HG03442 (cell line): ENCODE measurements around the gene RFLNA.
"Not testable (repeated sequence)": the region's sequence is repeated elsewhere in the genome, so short reads cannot be mapped to it uniquely, and the experiment has no call there.

Experiments used
- ATAC-seq: cut with Tn5 transposase; IDR thresholded peaks from one replicate; pipeline ENCODE4 v1.9.1; 2021; ENCODE audit warnings: mild to moderate bottlenecking, moderate library complexity; ENCODE audit not compliant: unreplicated experiment

RFLNA gene

DNA sequence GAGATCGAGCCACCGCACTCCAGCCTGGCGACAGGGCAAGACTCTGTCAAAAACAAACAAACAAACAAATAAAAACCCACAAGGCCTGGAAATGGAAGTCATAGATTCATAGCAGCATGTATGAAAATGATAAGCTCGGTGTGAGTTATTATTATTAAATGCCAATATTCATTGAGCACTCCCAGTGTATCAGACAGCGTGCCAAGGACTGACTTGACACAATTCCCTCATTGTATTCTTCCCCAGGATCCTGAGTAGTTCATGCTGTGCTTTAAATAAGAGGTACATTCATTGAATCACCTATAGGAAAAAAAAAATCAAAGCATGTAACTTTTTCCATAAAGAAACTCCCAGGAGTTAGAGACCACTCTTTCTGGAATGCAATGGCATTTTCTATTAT, 12.6 kb upstream of the RFLNA start:
- no peak for ATAC-seq

DNA sequence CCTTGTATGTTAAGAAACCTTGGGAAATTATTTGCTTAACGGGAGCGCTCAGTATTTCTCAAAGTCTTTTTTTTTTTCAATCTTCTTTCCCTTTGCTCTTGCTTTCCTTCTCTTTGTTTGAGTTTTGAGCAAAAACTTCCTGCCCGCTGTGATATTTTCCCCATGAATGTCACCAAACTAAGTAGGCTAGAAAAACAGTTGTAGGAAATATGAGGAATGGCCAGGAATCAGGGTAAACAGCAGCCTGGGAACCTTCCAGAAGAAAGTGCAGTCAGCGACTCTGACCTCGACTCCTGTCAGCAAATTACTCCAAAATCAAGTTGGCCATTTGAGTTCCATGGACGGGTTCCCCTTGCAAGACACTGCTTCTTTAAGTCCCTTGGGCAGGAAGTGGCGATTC, 11.6 kb upstream of the RFLNA start:
- ATAC-seq: no peak

DNA sequence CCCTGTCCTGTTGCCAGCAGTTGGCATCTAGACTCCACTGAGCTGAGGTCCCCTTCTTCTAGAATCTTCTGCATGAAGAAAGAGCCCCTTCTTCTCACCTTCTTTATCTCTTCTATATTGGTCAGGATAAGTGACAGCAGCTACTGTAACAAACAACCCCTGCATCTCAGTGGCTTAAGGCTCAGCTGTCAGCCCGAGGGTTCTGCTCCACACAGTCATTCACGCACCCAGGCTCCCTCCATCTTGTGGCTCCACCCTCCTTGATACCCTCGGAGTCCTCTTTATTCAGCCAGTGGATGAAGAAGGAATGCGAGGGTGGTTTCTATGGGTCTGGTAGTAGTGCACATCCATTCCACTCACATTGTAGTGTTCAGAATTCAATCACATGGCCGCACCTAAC, 10.5 kb upstream of the RFLNA start:
- ATAC-seq: no peak

DNA sequence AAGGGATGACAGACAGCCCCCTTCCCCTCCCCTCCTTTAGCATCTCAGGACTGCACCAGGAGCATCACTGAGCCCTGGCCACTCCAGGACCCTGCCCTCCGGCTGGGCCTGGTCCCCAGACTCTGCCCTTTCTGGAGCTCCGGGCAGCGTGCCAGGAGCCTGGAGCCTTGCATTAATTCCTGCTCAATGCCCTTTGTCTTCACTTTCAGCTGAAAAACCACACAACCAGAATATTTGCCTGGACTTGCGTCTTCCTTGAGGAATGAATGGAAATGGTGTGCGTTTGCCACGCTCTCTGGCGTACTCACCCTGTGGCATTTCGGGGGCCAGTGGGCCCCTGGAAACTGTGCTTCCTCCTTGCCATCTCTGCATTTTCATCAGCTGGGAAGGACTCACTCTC, 8.5 kb upstream of the RFLNA start:
- ATAC-seq: no peak

DNA sequence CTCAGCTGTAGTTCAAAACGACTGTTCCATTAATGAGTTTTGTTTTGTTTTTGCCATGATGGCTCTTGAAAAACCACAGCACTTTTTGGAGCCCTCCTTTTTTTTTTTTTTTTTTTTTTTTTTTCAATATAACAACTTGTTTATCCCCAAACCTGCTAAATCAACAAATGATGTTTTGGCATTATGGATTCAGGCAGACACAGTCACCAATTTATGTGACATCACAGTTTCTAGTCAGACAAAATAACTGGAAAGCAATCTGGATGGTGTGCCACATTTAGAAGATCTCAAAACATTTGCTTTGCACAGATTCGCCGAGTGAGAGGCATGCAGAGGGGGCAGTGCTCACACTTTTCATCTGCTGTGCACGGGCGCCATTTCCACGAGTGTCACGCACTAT, 7.9 kb upstream of the RFLNA start:
- ATAC-seq: no peak

DNA sequence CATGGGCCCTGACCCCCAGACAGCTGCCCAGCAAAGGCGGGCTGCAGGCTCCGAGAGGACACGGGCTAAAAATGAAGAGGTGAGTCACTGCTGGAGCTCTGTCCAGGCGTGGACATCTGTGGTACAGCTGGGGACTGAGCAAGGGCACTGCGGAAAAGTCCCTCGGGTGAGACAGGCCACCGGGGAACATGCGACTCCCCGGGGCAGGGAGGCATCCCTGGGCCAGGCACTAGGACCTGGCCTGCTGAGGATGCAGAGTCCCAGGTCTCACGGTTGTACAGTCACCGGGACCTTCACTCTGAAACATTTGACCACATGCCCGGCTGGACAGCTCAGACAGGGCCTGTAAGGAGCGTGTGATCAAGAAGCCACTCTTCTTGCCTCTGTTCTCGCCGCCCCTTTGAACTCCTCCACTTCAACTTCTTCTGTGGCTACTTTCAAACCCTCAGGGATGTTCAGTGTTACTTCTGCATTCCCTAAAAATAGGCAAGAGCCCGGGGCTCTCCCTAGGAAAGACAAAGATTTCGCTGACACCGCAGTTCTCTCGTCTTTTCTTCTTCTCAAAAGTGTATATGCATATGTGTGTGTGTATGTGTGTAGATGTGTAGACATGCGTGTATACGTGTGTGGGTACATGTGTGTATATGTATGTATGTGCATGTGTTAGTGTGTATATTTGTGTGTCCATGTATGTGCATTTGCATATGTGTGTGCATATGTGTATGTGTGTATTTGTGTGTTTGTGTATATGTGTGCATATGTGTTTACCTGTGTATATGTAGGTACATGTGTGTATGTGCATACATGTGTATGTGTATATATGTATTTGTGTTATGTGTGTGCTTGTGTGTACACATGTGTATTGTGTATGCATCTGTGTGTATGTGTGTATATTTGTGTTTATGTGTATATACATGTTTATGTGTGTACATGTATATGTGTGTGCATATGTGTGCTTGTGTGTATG, 5.0 kb upstream of the RFLNA start:
- no peak for ATAC-seq

DNA sequence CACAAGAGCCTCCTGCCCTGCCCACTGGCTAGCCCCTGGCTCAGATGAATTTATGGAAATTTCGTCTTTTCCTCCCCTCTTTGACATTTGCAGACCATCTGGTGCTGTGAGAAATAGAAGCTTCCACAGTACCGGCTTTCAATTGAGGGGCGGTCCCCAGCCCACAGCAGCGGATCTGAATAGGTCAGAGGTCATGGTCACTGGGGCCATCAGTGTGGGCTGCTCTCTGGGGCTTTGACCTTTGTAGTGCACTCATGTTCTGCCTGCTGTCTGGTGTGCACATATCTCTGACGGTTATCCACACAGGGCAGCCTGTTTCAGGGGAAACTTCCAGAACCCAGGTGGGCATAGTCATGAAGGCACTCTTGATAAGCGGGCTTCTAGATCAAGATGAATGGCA, 2.5 kb upstream of the RFLNA start:
- no peak for ATAC-seq

DNA sequence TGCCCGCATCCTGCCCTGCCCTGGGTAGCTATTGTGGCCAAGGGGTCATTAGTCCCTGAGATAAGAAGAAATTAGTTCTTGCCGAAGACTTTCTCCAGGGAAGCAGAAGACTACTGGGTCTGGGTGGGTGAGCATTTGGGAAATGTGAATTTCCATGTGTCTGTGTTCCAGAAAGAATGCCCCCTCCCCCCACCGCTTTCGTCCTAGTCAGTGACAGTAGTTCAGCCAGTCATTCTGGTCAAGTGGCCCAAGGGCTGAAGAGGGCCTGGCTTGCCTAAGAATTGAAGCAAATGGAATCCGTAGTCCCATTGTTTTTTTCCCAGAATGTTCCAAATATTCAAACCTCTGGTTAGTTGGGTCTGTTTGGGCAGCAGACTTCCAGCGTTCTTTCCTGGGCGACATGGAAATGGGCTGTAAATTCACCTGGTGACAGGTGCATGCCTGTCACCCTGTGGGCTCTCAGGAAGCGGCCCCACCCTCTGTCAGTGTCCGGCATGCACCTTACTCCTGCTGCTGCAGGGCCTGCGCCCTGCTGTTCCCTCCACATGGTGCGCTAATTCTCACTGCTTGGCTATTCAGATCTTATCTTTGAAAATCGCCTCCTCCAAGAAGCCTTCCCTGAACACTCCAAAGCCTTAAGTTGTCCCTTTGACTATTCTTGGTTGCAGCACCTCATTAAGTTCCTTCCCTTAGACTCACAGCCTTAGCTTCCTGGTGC, 1.4 kb upstream of the RFLNA start:
- no peak for ATAC-seq

DNA sequence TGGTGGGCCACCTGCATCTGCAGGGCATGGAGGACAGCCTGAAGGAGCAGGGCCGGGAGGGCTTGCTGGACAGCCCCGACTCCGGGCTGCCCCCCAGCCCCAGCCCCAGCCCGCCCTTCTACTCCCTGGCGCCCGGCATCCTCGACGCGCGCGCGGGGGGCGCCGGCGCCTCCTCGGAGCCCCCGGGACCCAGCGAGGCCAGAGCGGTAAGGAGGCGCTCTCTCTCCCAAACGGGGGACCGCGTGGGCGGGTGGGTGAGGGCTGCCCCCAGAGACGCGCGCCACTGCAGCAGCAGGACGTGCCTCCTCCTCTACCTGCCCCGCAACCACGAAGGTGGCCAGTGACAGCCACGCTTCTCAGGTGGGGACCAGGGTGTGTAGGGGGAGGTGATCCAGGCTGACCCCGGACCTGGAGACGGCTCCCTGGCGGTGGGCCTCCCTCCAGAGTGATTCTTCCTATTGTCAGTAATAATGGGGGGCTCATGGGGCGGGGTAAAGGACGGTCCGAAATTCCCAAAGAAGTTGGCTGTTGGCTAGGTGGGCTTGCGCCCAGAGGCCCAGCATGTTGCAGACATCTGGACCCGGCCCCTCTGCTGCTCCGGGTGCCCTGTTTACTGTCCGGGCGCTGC, 652 bp downstream of the RFLNA start:
- ATAC-seq: no peak

DNA sequence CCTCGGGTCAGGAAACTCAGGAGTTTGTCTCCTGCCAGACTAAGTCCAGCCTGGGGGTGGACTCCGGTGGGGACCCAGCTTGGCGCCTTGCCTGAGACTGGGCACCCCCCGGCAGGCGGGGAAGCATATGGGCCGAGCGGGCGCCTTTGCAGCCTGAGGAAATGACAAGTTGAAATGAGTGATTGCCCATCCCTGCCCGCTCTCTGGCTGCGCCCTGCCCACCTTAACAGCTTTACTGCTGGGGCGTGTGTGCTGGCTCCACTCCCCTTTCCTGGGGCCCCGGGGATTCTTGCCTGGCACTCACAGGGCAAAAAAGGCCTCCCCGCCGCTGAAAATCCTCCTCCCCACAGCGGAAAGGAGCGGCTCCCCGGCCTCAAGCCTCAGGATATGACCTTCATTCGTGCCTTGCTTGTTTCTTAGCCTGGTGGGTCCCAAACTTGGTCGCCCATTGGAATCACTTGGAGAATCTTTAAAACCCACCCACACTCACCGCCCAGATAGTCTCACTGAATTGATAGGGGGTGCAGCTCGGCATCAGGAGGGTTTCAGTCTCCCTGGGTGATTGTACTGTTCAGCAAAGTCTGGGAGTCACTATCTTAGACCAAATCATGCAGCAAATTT, 1.5 kb downstream of the RFLNA start:
- no peak for ATAC-seq

DNA sequence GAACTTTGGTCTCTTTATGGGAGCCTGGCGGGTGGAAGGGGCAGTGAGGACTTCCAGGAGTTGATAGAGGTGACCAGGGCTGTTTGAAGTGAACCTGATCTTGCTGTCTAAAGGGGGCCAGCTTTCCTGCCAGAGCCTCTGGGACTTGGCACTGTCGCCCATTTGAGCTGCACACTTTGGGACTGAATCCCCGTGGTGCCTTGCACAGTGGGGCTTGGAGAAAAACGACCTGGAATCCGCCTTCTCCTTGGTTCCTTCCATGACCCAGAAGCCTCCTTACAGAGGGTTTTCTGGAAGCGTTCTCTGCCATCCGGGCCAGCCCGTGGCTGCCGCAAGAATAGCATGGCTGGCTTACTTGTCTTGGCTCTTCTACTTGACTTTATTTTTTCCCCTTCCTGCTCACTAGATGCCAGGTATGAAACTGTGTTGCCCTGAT, 2.0 kb downstream of the RFLNA start:
- no peak for ATAC-seq

DNA sequence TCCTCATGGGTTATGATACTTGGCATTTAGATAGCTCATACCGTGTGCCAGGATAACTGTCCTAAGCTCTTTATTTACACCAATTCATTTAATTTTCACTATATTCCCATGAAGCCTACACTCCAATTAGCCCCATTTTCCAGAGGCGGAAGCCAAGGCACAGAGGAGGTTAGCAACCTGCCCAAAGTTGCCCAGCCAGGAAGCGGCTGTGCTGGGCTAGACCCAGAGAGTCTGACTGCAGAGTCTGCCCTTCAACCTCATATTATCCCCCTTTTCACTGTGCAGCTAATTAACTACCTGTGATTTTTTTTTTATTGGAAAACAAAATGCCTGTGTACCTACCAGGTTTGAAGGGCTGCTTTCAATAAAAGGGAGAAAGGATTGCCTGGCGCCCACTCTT, 2.5 kb downstream of the RFLNA start:
- no peak for ATAC-seq

DNA sequence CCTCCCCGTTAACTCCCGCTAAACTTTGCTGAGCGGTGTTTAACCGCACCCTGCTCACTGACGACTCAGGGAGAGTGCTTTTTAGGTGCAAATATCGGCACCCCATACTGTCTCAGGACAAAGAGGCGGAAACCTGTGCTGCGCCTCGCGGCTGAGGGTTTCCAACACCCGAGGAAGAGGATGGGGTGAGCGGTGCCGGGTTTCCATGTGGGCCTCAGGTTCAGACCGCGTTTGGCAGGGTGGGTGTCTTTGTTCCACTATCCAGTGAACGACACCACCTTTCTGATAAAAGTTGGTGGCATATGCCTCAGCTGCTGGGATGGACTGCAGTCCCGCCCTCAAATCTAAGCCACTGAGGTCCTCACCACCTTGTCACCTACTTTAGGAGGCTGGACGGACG, 3.0 kb downstream of the RFLNA start:
- no peak for ATAC-seq

DNA sequence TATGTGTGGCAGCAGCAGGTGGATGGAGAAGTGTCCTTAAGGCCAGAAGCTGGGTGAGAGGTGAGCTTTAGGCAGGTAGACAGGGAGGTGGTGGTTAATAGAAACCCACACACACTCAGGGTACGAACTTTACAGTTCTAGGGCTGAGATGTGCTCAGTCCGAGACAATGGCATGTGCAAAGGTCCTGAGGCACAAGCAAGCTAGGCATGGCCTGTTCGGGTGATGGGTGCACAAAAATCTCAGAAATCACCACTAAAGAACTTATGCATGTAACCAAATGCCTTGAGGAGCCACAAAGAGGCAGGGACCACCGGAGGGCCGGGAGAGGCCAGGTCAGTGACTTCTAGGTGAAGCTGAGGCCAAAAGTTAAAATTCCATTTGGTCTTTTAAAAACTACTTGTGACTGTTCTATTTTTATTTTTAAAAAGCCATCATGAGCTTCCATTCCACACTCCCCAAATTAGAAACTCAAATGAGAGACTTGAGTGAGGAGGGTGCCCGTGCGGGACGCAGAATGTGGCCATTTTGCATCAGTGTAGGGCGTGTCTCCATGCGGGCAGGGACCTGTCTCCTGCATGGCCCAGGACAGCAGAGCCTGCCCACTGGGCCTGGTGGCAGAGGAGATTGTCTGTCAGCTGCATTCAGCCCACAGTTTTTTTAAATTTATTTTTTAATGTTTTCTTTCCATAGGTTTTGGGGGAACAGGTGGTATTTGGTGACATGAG, 4.0 kb downstream of the RFLNA start:
- ATAC-seq: no peak

DNA sequence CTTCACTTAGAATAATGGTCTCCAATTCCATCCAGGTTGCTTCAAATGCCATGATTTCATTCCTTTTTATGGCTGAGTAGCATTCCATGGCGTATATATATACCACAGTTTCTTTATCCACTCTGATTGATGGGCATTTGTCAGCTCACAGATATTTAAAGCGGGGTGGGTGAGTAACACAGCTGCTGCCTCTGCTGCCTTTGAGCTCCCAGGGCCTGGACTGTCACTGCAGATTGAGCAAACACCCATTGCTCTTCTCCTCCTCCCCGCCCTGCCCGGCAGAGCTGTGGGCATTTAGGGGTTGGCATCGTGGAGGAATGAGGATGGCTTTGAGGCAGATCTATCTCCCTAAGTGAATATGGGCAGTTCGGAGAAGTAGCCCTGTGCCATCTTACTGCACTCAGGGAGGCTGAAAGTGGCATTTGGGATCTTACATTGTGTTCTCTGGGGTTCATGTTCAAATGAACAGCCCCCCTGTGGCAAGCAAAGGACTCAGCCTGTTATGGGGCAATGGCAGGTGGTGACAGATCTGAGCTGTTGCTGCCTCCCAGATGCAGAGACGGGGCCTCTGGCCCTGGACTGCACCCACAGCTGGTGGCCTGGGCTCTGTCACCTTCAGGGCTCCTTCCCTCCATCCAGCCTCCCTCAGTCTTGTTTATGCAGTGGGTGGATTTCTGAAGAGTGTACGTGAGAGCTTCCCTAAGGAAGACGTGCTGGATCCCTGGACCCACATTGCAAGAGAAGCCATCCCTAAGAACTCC, 4.9 kb downstream of the RFLNA start:
- ATAC-seq: no peak

DNA sequence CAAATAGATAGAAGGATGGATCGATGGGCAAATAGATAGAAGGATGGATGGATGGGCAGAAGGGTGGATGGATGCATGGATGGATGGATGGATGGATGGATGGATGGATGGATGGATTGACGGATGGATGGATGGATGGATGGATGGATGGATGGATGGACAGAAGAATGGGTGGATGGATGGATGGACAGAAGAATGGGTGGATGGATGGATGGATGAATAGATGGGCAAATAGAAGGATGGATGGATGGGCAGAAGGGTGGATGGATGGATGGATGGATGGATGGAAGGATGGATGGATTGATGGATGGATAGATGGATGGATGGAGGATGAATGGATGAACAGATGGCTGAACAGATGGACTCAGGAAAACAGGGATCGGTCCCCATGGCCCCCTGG, 5.8 kb downstream of the RFLNA start:
- ATAC-seq: not testable (repeated sequence)

DNA sequence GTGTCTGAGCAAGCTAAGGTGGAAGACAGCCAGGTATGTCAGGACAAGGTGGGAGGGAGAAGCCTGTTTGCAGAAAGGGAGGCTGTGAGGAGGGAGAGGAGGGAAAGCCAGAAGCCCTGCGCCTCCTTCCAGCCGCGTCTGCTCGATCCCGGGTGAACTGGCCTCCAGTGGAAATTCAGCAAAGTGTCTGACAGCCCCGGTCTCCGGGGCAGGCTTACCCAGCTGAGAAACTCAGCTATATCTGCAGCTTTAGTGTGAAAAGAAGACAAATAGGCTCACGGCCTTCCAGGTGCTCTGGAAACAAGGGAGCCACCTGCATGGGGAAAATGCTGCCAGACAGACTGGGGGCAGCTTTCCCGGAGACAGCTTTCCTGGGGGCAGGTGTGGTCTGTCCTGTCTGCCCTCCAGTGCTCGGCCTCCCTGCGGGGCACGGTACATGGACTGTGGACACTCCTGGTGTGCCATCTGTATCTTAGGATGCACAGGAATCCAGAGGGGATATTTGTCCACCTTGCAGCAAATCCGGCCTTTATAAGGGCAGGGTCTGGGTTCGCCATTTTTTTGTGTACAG, 6.3 kb downstream of the RFLNA start:
- no peak for ATAC-seq

DNA sequence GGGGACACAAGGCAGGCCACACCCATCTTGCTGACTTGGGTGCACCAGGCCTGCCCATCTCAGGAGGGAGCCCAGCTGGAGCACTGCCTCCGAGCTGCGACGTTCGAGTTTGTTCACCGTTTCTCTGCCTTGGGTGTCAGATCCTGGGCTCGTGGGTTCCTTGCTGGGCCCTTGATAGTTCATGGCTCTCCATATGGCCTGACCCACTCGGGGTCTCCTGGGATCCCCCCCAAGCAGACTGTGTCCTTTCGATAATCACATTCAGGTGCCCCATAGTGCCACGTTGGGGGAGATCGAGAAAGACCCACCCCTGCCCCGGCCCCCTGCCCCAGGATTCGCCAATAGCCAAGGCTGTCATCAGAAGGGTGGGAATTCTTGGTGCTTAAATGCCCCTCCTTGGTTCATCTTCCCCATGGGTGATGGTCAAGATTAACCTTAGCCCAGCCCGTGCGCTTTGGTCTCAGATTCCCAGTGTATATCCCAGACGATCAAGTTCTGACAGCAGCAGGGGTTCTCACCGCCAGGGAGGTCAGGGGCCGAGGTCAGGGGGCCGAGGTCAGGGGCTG, 7.4 kb downstream of the RFLNA start:
- no peak for ATAC-seq
